Measurements from ENCODE around the gene PCSK4.
"Not testable (repeated sequence)": the region's sequence is repeated elsewhere in the genome, so short reads cannot be mapped to it uniquely, and the experiment has no call there.

PCSK4 gene

DNA sequence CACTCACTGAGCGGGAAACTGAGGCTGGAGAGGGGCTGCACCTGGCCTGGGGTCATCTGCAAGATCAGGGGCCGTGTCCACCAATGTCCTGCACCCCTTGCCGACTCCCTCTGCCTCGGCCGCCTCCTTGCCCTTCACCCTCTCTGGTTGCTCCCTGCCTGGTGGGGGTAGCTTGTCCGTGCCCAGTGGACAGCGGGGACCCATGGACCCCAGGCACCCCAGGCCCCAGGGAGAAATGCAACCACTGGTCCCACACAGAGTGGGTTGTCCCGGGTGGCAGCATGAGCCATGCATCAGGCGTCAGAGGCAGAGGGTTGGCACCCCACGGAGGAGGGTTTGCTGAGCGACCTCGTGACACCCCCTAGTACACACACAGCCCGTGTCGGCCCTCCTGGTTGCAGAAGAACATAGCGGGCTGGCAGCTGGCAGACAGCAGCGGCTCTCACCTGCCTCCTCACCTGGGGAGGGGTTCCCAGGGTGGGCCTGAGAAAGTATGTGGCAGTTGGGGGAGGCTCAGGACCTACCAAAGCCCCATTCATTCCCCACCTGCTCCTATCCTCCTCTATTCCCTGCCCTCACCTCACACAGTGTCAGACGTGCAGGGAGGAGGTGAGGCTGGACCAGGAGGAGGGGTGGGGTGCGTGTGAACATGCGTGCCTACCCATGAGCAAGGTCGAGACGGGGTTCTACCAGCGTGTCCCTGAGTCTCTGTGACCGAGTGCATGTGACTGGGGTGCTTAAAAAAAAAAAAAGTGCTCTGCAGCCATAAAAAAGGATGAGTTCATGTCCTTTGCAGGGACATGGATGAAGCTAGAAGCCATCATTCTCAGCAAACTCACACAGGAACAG, 14.0 kb upstream of the PCSK4 start:
- no peak for DNase-seq

DNA sequence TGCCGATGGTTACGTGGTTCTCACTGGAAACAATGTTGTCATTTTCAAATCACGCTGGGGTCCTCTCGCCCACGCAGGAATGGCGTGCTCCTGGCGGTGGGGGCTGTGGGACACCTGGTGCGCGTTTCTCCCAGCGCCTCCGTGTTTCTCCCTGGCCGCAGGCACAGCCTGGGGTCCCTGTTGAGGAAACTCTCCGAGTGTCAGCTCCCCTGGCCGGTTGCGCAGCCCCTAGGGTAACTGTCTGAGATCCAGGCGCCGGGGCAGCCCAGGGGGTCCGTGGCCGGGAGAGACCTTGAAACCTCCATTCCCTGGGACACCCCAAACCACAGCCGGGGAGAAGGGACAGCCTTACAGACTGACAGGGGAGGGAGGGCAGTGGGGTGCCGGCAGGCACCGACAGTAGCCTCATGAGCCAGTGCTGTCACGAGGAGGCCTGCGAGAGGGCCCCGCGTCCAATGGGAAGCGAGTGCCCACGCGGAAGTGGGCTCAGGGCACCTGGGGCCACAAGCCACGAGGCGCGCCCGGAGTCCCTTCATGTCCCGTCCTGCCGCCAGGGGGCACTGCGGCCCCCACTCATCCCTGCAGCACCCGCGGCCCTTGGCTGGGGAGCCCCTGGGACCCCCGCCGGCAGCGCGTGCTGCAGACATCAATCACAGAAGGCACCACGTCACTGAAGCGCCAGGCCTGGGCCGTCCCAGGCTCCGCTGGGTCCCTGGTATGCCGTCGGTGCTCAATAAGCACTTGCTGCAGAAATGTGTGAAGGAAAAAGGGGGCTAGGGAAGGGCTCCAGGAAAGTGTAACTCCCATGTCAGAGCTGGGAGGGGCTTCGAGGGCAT, 13.2 kb upstream of the PCSK4 start:
- DNase-seq: peak; percentile 80

GRCh38 chr19:1502433-1503088, 12.4 kb upstream of the PCSK4 start:
- no peak for DNase-seq

- no peak for DNase-seq
Measured at GRCh38 chr19:1501200-1501595, 11.0 kb upstream of the PCSK4 start.

GRCh38 chr19:1499231-1499630, 9.1 kb upstream of the PCSK4 start:
- not testable (repeated sequence) for DNase-seq

GRCh38 chr19:1497578-1498235, 7.6 kb upstream of the PCSK4 start:
- no peak for DNase-seq

- no peak for DNase-seq
Measured at GRCh38 chr19:1496714-1497577, 6.8 kb upstream of the PCSK4 start.

DNA sequence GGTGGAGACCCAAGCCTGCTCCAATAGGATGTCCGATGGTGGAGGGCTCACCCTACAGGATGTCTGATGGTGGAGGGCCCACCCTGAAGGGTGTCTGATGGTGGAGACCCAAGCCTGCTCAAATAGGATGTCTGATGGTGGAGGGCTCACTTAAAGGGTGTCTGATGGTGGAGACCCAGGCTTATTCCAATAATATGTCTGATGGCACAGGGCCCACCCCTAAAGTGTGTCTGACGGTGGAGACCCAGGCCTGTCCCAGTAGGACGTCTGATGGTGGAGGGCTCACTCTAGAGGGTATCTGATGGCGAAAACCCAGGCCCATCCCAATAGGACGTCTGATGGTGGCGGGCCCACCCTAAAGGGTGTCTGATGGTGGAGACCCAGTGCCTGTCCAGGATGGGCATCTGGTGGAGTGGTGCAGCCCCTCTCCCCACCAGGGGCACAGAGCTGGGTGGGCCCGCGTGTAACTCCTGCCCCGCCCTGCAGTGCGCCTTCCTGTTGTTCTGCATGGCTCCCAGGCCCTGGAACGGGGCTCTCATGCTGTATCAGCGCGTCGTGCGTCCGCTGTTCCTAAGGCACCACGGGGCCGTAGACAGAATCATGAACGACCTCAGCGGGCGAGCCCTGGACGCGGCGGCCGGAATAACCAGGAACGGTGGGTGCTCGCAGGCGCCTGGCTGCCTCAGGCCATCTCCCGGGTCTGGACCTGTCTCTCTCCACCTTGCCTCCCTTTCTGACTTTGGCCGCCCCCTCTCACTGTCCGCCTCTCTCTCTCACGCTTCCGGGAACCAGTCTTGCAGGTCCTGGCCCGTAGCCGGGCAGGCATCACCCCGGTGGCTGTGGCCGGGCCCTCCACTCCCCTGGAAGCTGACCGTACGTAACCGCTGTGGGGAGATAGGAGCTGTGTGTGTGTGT, 5.9 kb upstream of the PCSK4 start:
- DNase-seq: no peak

GRCh38 chr19:1495051-1495798, 5.1 kb upstream of the PCSK4 start:
- DNase-seq: no peak

GRCh38 chr19:1494115-1494815, 4.1 kb upstream of the PCSK4 start:
- no peak for DNase-seq

- DNase-seq: no peak
Measured at GRCh38 chr19:1492474-1493006, 2.4 kb upstream of the PCSK4 start.

DNA sequence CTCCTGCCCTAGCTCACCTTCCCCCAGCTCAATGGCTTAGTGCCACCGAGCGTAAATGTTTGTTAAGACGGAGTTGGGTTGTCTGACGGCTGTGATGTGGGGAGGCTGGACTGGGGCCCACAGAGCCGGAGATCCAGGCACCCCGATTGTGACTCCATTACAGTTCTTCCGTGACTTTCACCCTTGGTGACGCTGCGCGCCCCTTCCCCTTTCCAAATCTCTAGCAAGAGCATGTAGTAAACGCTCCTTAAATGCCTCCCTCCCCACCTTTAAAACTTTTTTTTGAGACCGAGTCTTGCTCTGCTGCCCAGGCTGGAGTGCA, 1.7 kb upstream of the PCSK4 start:
- no peak for DNase-seq

DNA sequence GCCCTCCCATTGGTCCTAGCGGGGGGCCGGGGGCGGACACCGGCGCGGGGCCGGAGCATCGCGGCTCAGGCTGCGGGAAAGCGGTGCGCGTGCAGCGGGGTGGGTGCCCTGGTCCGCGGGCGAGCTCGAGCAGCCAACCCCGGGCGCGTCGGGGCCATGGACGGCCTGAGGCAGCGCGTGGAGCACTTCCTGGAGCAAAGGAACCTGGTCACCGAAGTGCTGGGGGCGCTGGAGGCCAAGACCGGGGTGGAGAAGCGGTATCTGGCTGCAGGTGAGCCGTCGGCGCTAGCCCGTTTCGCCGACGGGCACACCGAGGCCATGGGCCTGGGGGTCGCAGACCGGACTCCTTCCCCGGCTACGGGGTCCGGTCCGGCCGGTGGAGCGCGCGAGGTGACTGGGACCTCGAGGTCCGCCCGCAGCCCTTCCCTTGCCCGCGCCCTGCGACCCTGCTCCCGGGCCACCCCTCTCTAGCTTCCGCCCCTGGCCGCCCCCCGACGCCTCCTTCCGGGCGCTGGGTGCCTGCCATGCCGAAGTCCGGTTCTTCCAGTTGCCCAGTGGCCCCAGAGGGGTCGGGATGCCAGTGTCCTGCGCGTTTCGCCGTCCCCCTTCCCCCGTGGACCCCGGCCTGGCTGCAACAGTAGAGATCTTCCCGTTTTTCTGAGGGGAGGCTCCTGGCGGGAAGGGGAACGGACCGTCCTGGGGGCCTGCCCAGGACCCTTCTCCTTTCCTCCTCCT, 1.1 kb upstream of the PCSK4 start, which contains the start of gene REEP6:
Gene REEP6, plus strand, starts transcription at position 68 of the 735 bp plus-strand sequence. Its CDS starts 89 bp downstream, at position 157.
- DNase-seq: no peak

- DNase-seq: no peak
Measured at GRCh38 chr19:1489463-1490310, 463 bp downstream of the PCSK4 start.

DNA sequence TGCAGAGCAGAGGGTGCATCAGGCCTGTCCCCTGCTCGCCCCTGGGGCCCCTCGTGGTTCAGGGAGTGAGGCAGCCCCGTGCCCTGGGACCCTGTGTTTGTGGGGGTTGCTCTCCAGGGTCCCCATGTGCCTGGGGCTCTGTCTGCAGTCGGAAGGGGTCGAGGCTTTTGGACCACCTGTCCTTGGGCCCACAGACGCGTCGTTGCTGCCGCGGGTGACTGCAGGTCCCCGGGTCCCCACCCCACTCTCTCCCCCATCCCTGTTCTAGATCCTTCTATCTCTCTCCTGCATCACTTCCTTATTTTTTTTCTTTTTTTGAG, 1.9 kb downstream of the PCSK4 start:
- DNase-seq: no peak

DNA sequence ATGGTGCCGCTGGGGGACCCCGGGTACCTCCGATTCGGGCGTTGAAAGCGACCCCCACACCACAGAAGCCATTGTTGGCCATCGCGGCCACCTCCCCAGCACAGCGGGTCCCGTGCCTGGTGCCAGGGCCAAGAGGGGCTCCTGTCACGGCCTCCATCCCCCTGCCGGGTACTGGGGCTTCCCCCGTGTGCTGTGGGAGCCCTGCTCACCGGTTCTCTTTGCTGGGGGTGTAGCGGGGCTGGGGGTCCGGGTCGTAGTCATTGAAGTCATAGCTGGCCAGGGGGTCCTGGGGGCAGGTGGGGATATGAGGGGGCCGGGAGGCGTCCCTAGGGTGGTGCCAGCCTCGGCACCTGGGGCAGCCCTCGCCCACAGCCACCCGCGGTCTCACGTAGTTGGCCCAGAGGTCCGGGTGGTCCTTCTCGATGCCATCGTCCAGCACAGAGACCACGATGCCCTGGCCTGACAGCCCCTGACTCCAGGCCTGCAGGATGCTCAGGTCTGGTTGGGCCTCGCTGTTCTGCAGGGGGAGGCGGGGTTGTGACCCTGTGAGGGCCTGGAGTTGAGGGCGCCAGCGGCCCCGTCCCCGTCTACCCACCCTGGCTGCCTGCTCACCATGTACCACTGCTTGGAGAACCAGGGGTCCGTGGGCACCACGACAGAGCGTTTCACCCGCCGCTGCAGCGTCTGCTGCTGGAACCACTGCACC, 2.4 kb downstream of the PCSK4 start:
- no peak for DNase-seq
